Stimulated activated effector memory CD8-positive, alpha-beta T cell treated with anti-CD3 and anti-CD28 coated beads, Interleukin-12 subunit alpha, Interleukin-12 subunit beta, amount 100 ng/mL, for 72 hours (primary cell): ENCODE results near the gene RPS6KA4.
"Not testable (repeated sequence)": the region's sequence is repeated elsewhere in the genome, so short reads cannot be mapped to it uniquely, and the experiment has no call there.

Experiments used
- ATAC-seq: fragments of 150-1000 bp; cut with Tn5 transposase; 2 replicates; pipeline ENCODE4 v1.10.0; 2021
- DNase-seq, 2 donors: peaks; one replicate each; pipeline ENCODE4 v3.0.0; 2021 to 2022; ENCODE audit warnings: low spot score in 2 of 2
- H3K27ac Mint-ChIP-seq: one replicate; pipeline ENCODE4 v1.8.0; 2022; ENCODE audit warnings: mild to moderate bottlenecking, mixed read lengths
- H3K36me3 Mint-ChIP-seq: one replicate; pipeline ENCODE4 v1.8.0; 2022; ENCODE audit warnings: mild to moderate bottlenecking, mixed read lengths
- H3K4me1 Mint-ChIP-seq: one replicate; pipeline ENCODE4 v1.8.0; 2022; ENCODE audit warnings: mixed read lengths
- H3K4me3 Mint-ChIP-seq: one replicate; pipeline ENCODE4 v1.8.0; 2022; ENCODE audit warnings: mild to moderate bottlenecking, mixed read lengths
- H3K9me3 Mint-ChIP-seq: one replicate; pipeline ENCODE4 v1.8.0; 2022; ENCODE audit warnings: mixed read lengths

Gene RPS6KA4

GRCh38 chr11:64358907-64359711, at the start of gene RPS6KA4:
RPS6KA4 (plus strand) TSS chr11:64359162; CDS start chr11:64359236, 74 bp downstream.
- H3K4me1 Mint-ChIP-seq, result peaks cover 38% of the 10 kb centered on the region
- ATAC-seq, result peak; percentile 88
- DNase-seq, result peak; percentile 55 to 71
- H3K36me3 Mint-ChIP-seq, result peaks cover 61% of the 10 kb centered on the region
- peak within 1 kb of the TSS; percentile 85 for H3K27ac Mint-ChIP-seq
- H3K9me3 Mint-ChIP-seq, result no peaks in the 10 kb centered on the region
- H3K4me3 Mint-ChIP-seq, result peak within 1 kb of the TSS; percentile 93

GRCh38 chr11:64312947-64313346, 46.0 kb upstream of the RPS6KA4 start:
- Mint-ChIP-seq H3K36me3 (peaks cover 76% of the 10 kb centered on the region), H3K27ac (peak overlapping the region; percentile 84), H3K4me1 (peaks cover 41% of the 10 kb centered on the region), H3K9me3 (no peaks in the 10 kb centered on the region), H3K4me3 (no peak overlapping the region)
- no peak for ATAC-seq
- no peak for DNase-seq

GRCh38 chr11:64313491-64314145, 45.3 kb upstream of the RPS6KA4 start:
- Mint-ChIP-seq H3K4me3 (no peak overlapping the region), H3K4me1 (peaks cover 46% of the 10 kb centered on the region), H3K36me3 (peaks cover 76% of the 10 kb centered on the region), H3K27ac (peak overlapping the region; percentile 84), H3K9me3 (no peaks in the 10 kb centered on the region)
- no peak for ATAC-seq
- no peak for DNase-seq

- DNase-seq (no peak), ATAC-seq (no peak)
- Mint-ChIP-seq H3K4me1 (peaks cover 52% of the 10 kb centered on the region), H3K27ac (peak overlapping the region; percentile 72), H3K4me3 (no peak overlapping the region), H3K9me3 (no peaks in the 10 kb centered on the region), H3K36me3 (peaks cover 76% of the 10 kb centered on the region)
These were observed 44.7 kb upstream of the RPS6KA4 start for GRCh38 chr11:64314146-64314804.

GRCh38 chr11:64314805-64315561, 44.0 kb upstream of the RPS6KA4 start:
- Mint-ChIP-seq H3K4me1 (peaks cover 58% of the 10 kb centered on the region), H3K27ac (peak overlapping the region; percentile 72), H3K9me3 (no peaks in the 10 kb centered on the region), H3K4me3 (no peak overlapping the region), H3K36me3 (peaks cover 76% of the 10 kb centered on the region)
- ATAC-seq (no peak), DNase-seq (peak in 1 of 2 donors; percentile 50)

GRCh38 chr11:64315667-64316526, 43.1 kb upstream of the RPS6KA4 start:
- Mint-ChIP-seq H3K4me3 (peak overlapping the region; percentile 97), H3K4me1 (peaks cover 63% of the 10 kb centered on the region), H3K36me3 (peaks cover 77% of the 10 kb centered on the region), H3K27ac (peak overlapping the region; percentile 98)
- not testable (repeated sequence) for DNase-seq, H3K9me3 Mint-ChIP-seq, ATAC-seq

GRCh38 chr11:64316672-64317324, 42.2 kb upstream of the RPS6KA4 start:
- peak; percentile 0 for ATAC-seq
- H3K9me3 Mint-ChIP-seq, result no peaks in the 10 kb centered on the region
- H3K4me1 Mint-ChIP-seq, result peaks cover 71% of the 10 kb centered on the region
- H3K36me3 Mint-ChIP-seq, result peaks cover 79% of the 10 kb centered on the region
- H3K4me3 Mint-ChIP-seq, result peak overlapping the region; percentile 97
- peak overlapping the region; percentile 98 for H3K27ac Mint-ChIP-seq
- DNase-seq, result peak in 1 of 2 donors; percentile 77

- Mint-ChIP-seq H3K27ac (peak within 1 kb of the TSS; percentile 98), H3K4me1 (peaks cover 69% of the 10 kb centered on the region), H3K9me3 (no peaks in the 10 kb centered on the region), H3K36me3 (peaks cover 82% of the 10 kb centered on the region), H3K4me3 (peak within 1 kb of the TSS; percentile 97)
- ATAC-seq (peak; percentile 81), DNase-seq (peak; percentile 80 to 97)
These were observed 41.5 kb upstream of the RPS6KA4 start, which contains the start of gene TRMT112 for GRCh38 chr11:64317325-64317960. TRMT112 (minus strand) TSS chr11:64317559; CDS start chr11:64317526, 33 bp downstream.

- H3K36me3 Mint-ChIP-seq, result peaks cover 85% of the 10 kb centered on the region
- peak within 1 kb of the TSS; percentile 98 for H3K27ac Mint-ChIP-seq
- peak within 1 kb of the TSS; percentile 97 for H3K4me3 Mint-ChIP-seq
- no peaks in the 10 kb centered on the region for H3K9me3 Mint-ChIP-seq
- DNase-seq (peak; percentile 92 to 97), ATAC-seq (peak; percentile 89)
- H3K4me1 Mint-ChIP-seq, result peaks cover 62% of the 10 kb centered on the region
These were observed 40.8 kb upstream of the RPS6KA4 start, which contains the start of gene PRDX5 for GRCh38 chr11:64317961-64318765. PRDX5 (plus strand) TSS chr11:64318121; CDS start chr11:64318216, 95 bp downstream.

GRCh38 chr11:64318766-64319761, 39.9 kb upstream of the RPS6KA4 start:
- Mint-ChIP-seq H3K4me1 (peaks cover 59% of the 10 kb centered on the region), H3K9me3 (no peaks in the 10 kb centered on the region), H3K36me3 (peaks cover 83% of the 10 kb centered on the region), H3K27ac (peak overlapping the region; percentile 98), H3K4me3 (peak overlapping the region; percentile 97)
- DNase-seq (no peak), ATAC-seq (no peak)

GRCh38 chr11:64320556-64320955, 38.4 kb upstream of the RPS6KA4 start:
- H3K36me3 Mint-ChIP-seq, result peaks cover 71% of the 10 kb centered on the region
- no peaks in the 10 kb centered on the region for H3K9me3 Mint-ChIP-seq
- peaks cover 53% of the 10 kb centered on the region for H3K4me1 Mint-ChIP-seq
- H3K4me3 Mint-ChIP-seq, result no peak overlapping the region
- ATAC-seq (no peak), DNase-seq (no peak)
- H3K27ac Mint-ChIP-seq, result peak overlapping the region; percentile 36
